Endothelial cell of umbilical vein (primary cell): ENCODE data around the gene JAZF1. TPM values are rescaled to one million over a fixed set of nuclear protein-coding genes. Genes with fewer than 3 reads are reported as not detected.

ENCODE experiments used
- BruUV-seq: library from RNA; stranded (reverse); fragments of 400-500 nt; replicated peaks from 2 replicates; lab custom pipeline; 2021; lab: Mats Ljungman, UMichigan
- CTCF ChIA-PET: fragments of 300-600, 350-600 bp; sonication (Branson Sonifier 250); formaldehyde crosslinking; loops from one replicate; lab custom pipeline; 2021; ENCODE audit warnings: antibody characterized with exemption, inconsistent platforms; lab: Charles Lee
- POLR2A ChIA-PET: fragments of 300-600, 350-600 bp; sonication (Branson Sonifier 250); formaldehyde crosslinking; loops from one replicate; lab custom pipeline; 2021; ENCODE audit warnings: antibody characterized with exemption, inconsistent platforms; lab: Charles Lee
- DNase-seq: peaks from one replicate; pipeline ENCODE4 v3.0.0-alpha.2; 2011; ENCODE audit warnings: low read depth, low spot score
- FAIRE-seq: peaks from 2 replicates; lab custom pipeline; 2011; peaks lifted over from hg19 to GRCh38; lab: Jason Lieb, UNC
- H2AFZ ChIP-seq: 2 replicates; pipeline ENCODE4 v1.6.0; 2012; ENCODE audit warnings: low read depth, low read length, control low read depth, inconsistent platforms
- H3K27ac ChIP-seq: 2 replicates; pipeline ENCODE4 v1.5.1; 2011; ENCODE audit warnings: low read depth, mild to moderate bottlenecking, control low read depth, low read length, moderate library complexity; ENCODE audit not compliant: insufficient read depth
- H3K27me3 ChIP-seq, 2 experiments: 2 replicates each; pipeline versions ENCODE4 v1.6.0 to v1.6.1; 2011; ENCODE audit warnings: low read length in 2 of 2, mixed read lengths in 1 of 2; ENCODE audit not compliant: control insufficient read depth in 2 of 2, insufficient read depth in 2 of 2
- H3K36me3 ChIP-seq, 2 experiments: 2 replicates in 1 of 2; 3 replicates in 1 of 2; pipeline ENCODE4 v1.5.1; 2011; ENCODE audit warnings: low read length in 2 of 2, mild to moderate bottlenecking in 1 of 2, moderate library complexity in 1 of 2; ENCODE audit not compliant: control insufficient read depth in 2 of 2, insufficient read depth in 2 of 2; ENCODE audit errors: extremely low read depth in 1 of 2
- H3K4me1 ChIP-seq: 3 replicates; pipeline ENCODE4 v1.5.1; 2011; ENCODE audit warnings: mild to moderate bottlenecking, low read length; ENCODE audit not compliant: control insufficient read depth, insufficient read depth; ENCODE audit errors: extremely low read depth
- H3K4me2 ChIP-seq: 2 replicates; pipeline ENCODE4 v1.6.1; 2011; ENCODE audit warnings: low read length, control low read depth, mixed read lengths; ENCODE audit not compliant: insufficient read depth
- H3K4me3 ChIP-seq, 3 experiments: fragments of 200-600 bp in 1 of 3; sonication (generic), shearing (Covaris generic) in 1 of 3; replicated peaks in 1 of 3; 2 replicates each; pipeline ENCODE4 v1.5.1; 2011 to 2016; ENCODE audit warnings: control low read depth in 3 of 3, low read length in 3 of 3, mild to moderate bottlenecking in 2 of 3, inconsistent platforms in 1 of 3, low read depth in 1 of 3, moderate library complexity in 1 of 3; ENCODE audit not compliant: insufficient read depth in 1 of 3
- H3K79me2 ChIP-seq: 2 replicates; pipeline ENCODE4 v1.6.0; 2012; ENCODE audit warnings: low read length, inconsistent platforms; ENCODE audit not compliant: control insufficient read depth, insufficient read depth
- H3K9ac ChIP-seq: replicated peaks from 2 replicates; pipeline ENCODE3; 2011; ENCODE audit warnings: low read length, control low read depth; ENCODE audit not compliant: insufficient read depth; ENCODE audit errors: extremely low read depth
- H3K9me1 ChIP-seq: replicated peaks from 3 replicates; pipeline ENCODE4 v1.6.0; 2011; ENCODE audit warnings: mild to moderate bottlenecking, low read length; ENCODE audit not compliant: control insufficient read depth, insufficient read depth; ENCODE audit errors: extremely low read depth
- H3K9me3 ChIP-seq: replicated peaks from 2 replicates; pipeline ENCODE4 v1.5.1; 2012; ENCODE audit warnings: low read length, inconsistent platforms; ENCODE audit not compliant: control insufficient read depth, insufficient read depth
- H4K20me1 ChIP-seq: replicated peaks from 2 replicates; pipeline ENCODE3; 2011; ENCODE audit warnings: mild to moderate bottlenecking, low read length; ENCODE audit not compliant: control insufficient read depth, insufficient read depth; ENCODE audit errors: extremely low read depth
- EZH2 ChIP-seq: IDR thresholded peaks from 2 replicates; pipeline ENCODE4 v1.6.1; 2012; ENCODE audit warnings: borderline replicate concordance, low read depth, mild to moderate bottlenecking, moderate library complexity, low read length, inconsistent platforms; ENCODE audit not compliant: severe bottlenecking
- FOS ChIP-seq: IDR thresholded peaks from 2 replicates; pipeline ENCODE4 v1.6.1; 2011; ENCODE audit warnings: mild to moderate bottlenecking, low read length, moderate library complexity, borderline replicate concordance; ENCODE audit not compliant: insufficient read depth
- GATA2 ChIP-seq: IDR thresholded peaks from 2 replicates; pipeline ENCODE4 v1.7.0; 2011; ENCODE audit warnings: low read depth, mild to moderate bottlenecking, moderate library complexity, mixed read lengths, low read length; ENCODE audit not compliant: insufficient read length, insufficient read depth
- JUN ChIP-seq: IDR thresholded peaks from 2 replicates; pipeline ENCODE4 v1.6.1; 2011; ENCODE audit warnings: borderline replicate concordance, low read depth; ENCODE audit not compliant: insufficient read length, insufficient read depth
- MYC ChIP-seq: IDR thresholded peaks from one replicate; pipeline ENCODE4 v1.6.1; 2011; ENCODE audit warnings: mild to moderate bottlenecking, low read depth, low read length
- POLR2A ChIP-seq: IDR thresholded peaks from 2 replicates; pipeline ENCODE4 v1.6.1; 2012; ENCODE audit warnings: low read depth, mild to moderate bottlenecking, control low read depth, low read length
- POLR2AphosphoS5 ChIP-seq: IDR thresholded peaks from 2 replicates; pipeline ENCODE4 v1.6.1; 2012; ENCODE audit warnings: low read depth, mild to moderate bottlenecking, control low read depth, low read length, moderate library complexity; ENCODE audit not compliant: insufficient read depth
- dilution Hi-C: fragments of 300-500 bp; cut with MboI; formaldehyde crosslinking; loops from one replicate; pipeline ENCODE4 v1.15.0; 2019; ENCODE audit warnings: low sequenced_read_pairs; ENCODE audit not compliant: extremely low pct_ligation_motif_present
- intact Hi-C: fragments of 100-400 bp; cut with micrococcal nuclease; formaldehyde crosslinking; loops from one replicate; pipeline ENCODE4 v1.10.0; 2022
- polyA plus RNA-seq, 4 experiments: library from polyadenylated mRNA; depleted of rRNA in 3 of 4; stranded (reverse) in 3 of 4; unstranded in 1 of 4; fragments of >200 nt; gene quantifications; 2 replicates each; pipeline versions ENCODE4 v1.2.1 to v1.2.3, GENCODE V29; 2011 to 2012; ENCODE audit warnings: missing spikeins in 1 of 4
- total RNA-seq: library from RNA; stranded (reverse); gene quantifications from 2 replicates; pipeline ENCODE4 v1.2.3, GENCODE V29; 2021
- TF ChIP-seq, protein P1 (sequence below), 2 donors: IDR thresholded peaks; 1 replicate in 1 of 2; 2 replicates in 1 of 2; pipeline ENCODE4 v1.5.1; 2011; ENCODE audit warnings: low read length in 2 of 2, mild to moderate bottlenecking in 2 of 2, moderate library complexity in 2 of 2, control low read depth in 1 of 2, inconsistent platforms in 1 of 2, low read depth in 1 of 2; ENCODE audit not compliant: insufficient read depth in 1 of 2; ENCODE audit errors: extremely low read depth in 1 of 2
- TF ChIP-seq, protein P2 (sequence below): IDR thresholded peaks from 2 replicates; pipeline ENCODE4 v1.6.1; 2011; ENCODE audit not compliant: insufficient read depth, insufficient read length

The JAZF1 gene
- total and polyA plus RNA-seq, 2 donors (not counting 3 experiments of a cell fraction or from before 2014, with no cell fraction given), result 2.5 to 16.9 TPM

GRCh38 chr7:28222636-28223035 lies 42.0 kb upstream of the JAZF1 start:
- Histone ChIP-seq H3K4me1 (no peaks in the 10 kb centered on the region), H3K36me3 (no peaks in the 10 kb centered on the region), H3K27me3 (peaks cover 2% of the 10 kb centered on the region in 2 experiments), H3K4me3 (no peak overlapping the region), H3K79me2 (no peaks in the 10 kb centered on the region), H3K4me2 (no peak overlapping the region), H3K27ac (no peak overlapping the region), H3K9me3 (no peaks in the 10 kb centered on the region), H3K9ac (no peak overlapping the region), H3K9me1 (no peaks in the 10 kb centered on the region), H2AFZ (no peak overlapping the region), H4K20me1 (no peaks in the 10 kb centered on the region)
- DNase-seq, result no peak
- no TSS peak for BruUV-seq
- ChIA-PET POLR2A (no interaction called here), CTCF (no interaction called here)
- intact Hi-C loops (no loop called here), dilution Hi-C loops (no loop called here)
- TF ChIP-seq, protein P1, sequence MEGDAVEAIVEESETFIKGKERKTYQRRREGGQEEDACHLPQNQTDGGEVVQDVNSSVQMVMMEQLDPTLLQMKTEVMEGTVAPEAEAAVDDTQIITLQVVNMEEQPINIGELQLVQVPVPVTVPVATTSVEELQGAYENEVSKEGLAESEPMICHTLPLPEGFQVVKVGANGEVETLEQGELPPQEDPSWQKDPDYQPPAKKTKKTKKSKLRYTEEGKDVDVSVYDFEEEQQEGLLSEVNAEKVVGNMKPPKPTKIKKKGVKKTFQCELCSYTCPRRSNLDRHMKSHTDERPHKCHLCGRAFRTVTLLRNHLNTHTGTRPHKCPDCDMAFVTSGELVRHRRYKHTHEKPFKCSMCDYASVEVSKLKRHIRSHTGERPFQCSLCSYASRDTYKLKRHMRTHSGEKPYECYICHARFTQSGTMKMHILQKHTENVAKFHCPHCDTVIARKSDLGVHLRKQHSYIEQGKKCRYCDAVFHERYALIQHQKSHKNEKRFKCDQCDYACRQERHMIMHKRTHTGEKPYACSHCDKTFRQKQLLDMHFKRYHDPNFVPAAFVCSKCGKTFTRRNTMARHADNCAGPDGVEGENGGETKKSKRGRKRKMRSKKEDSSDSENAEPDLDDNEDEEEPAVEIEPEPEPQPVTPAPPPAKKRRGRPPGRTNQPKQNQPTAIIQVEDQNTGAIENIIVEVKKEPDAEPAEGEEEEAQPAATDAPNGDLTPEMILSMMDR (IDR thresholded peaks at IDR 0.05; ENCODE audit: extremely low read depth in 1 of 2, insufficient read depth in 1 of 2, low read depth in 1 of 2, low read length in 2 of 2), result no peak
- TF ChIP-seq, protein P2, sequence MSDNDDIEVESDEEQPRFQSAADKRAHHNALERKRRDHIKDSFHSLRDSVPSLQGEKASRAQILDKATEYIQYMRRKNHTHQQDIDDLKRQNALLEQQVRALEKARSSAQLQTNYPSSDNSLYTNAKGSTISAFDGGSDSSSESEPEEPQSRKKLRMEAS, result no peak
- no peak for TF ChIP-seq JUN
- TF ChIP-seq FOS, result no peak
- TF ChIP-seq GATA2, result no peak
- TF ChIP-seq EZH2, result no peak
- TF ChIP-seq MYC, result no peak
- no peak for TF ChIP-seq POLR2AphosphoS5
- TF ChIP-seq POLR2A, result no peak
- no peak for FAIRE-seq
